HG03060 (cell line): ENCODE data around the gene ORAI3.

Experiments
- ATAC-seq: cut with Tn5 transposase; IDR thresholded peaks from one replicate; pipeline ENCODE4 v1.9.1; 2021; ENCODE audit warnings: low read depth, moderate number of reproducible peaks; ENCODE audit not compliant: unreplicated experiment

Gene ORAI3

DNA sequence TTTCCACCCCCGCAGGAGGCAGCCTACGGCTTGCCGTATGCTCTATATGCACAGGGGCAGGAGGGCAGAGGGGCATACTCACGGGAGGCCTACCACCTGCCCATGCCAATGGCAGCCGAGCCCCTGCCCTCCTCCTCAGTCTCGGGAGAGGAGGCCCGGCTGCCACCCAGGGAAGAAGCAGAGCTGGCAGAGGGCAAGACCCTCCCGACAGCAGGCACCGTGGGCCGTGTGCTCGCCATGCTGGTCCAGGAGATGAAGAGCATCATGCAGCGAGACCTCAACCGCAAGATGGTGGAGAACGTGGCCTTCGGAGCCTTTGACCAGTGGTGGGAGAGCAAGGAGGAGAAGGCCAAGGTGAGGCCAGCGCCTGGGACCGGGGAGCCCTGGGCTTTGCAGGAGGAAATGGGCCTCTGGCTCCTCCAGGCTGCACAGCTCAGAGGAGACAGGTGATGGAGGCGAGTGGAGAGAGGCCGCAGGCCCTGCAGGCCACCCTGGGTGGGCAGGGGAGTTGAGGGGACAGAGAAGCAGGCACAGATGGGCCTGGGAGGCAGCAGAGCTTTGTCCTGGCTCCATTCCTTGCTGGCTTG, 17.3 kb downstream of the ORAI3 start:
- no peak for ATAC-seq

DNA sequence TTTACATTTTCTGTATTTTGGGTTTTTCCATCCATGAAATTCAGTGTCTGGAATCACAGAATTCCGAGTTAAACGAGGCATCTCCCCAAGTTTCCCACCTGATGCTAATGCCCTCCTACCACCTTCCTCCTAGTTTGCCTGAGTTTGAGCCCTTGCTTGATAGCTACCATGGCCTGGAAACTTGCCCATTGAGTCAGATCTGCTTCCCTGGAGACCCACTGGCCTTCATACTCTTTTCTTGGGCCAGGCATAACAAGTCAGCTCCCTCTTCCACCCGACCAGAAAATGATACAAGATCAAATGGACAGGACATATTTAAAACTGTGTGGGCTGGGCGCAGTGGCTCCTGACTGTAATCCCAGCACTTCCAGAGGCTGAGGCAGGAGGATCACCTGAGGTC, 18.9 kb downstream of the ORAI3 start:
- no peak for ATAC-seq

DNA sequence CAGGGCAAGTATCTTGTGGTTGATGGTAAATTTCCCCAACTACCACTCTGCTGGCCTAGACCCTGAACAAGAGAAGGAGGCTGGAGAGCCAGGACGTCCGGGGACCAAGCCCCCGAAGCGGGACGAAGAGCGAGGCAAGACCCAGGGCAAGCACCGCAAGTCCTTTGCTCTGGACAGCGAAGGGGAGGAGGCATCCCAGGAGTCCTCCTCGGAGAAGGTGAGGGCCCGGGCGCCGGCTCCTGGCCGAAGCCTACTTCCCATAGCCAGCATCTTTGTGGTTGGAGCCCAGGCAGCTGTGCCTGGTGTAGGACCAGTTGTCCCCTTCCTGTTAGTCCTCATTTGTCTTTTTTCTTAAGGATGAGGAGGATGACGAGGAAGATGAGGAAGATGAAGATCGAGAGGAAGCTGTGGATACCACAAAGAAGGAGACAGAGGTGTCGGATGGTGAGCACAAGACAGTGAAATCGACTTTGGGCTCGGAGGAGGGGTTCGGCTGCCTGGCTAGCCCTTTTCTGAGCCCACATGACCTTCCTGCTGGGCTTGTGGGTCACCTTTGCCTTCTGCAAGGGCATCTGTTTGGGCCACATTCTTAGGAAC, 20.5 kb downstream of the ORAI3 start:
- ATAC-seq: no peak

DNA sequence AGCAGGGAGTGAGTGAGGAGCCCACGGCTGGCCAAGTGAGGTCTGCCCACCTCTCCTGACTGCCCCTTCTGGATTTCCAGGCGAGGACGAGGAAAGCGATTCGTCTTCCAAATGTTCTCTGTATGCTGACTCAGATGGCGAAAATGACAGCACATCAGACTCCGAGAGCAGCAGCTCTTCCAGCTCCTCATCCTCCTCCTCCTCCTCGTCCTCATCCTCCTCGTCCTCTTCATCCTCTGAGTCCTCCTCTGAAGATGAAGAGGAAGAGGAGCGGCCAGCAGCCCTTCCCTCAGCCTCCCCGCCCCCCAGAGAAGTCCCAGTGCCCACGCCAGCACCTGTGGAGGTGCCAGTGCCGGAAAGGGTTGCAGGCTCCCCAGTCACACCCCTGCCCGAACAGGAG, 22.4 kb downstream of the ORAI3 start:
- ATAC-seq: no peak

DNA sequence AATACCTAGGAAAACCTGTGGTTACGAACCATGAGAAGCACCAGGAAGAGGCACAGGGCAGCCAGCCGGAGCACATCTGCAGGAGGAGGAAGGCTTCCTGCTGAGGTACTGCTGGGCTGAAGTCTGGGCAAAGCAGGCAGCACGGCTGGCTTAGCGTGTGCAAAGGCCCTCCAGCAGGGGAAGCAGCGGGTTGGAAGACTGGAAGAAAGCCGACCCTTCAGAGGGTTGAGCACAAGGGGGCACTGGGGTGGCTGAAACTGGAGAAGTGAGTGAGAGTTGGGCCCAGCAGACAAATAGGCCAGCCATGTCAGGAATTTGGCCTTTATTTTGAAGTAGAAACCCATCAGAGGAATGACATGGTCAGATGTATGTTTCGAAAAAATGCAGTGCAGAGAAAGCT, 24.0 kb downstream of the ORAI3 start:
- ATAC-seq: no peak

DNA sequence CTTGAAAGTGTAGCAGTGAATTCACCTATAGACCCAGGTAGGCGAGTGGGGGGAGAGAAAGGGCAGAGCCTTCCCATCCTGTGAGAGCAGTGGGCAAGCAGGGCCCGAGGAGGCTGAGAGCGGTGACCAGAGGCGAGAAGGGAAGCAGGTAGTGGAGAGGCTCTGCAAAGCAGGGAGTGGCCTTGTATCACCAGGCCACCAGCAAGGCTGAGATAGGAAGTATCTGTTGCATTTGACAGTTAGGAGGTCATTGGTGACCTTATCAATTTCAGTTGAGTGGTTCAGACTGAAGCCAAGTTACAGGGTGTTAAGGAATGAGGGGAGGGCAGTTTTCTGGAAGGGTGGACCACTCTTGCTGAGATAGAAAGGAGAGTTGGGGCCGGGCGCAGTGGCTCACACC, 25.5 kb downstream of the ORAI3 start:
- ATAC-seq: no peak

DNA sequence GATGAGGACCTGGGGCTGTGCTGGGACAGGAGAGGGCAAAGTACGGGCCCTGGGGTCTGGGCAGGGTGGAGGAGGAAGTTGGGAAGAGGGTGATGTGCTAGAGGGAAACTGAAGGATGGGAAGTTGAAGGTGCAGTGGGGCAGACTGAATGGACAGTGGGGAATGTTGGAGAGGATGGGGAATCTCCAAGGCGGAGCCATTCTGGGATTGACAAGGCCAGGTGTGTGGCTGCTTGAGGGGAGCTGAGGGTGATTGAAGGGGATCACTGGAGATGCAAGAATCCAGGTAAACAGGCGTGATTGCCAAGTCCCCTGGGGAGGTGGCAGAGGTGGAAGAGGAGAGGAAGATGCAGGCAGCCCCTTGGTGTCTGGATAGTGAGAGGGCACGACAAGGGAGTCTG, 27.6 kb downstream of the ORAI3 start:
- ATAC-seq: no peak

DNA sequence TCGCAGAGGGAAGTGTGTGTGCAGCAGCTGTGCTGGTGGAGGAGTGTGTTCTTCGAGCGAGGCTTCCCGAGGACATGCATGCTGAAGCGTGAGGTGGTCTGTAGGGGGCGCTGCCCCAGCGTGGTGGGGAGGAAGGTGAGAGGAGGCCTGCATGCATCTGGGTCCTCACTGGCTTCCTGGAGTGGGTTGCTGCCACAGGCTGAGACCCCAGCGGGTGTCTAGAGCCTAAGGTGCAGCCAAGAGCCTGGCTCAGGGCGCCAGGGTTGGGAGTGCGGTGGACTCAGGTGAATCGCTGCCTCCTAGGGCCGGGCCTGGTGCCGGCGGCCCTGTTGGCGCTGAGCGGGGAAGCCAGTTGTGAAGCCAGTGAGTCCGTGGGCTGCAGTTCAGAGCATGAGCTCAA, 28.6 kb downstream of the ORAI3 start:
- no peak for ATAC-seq

DNA sequence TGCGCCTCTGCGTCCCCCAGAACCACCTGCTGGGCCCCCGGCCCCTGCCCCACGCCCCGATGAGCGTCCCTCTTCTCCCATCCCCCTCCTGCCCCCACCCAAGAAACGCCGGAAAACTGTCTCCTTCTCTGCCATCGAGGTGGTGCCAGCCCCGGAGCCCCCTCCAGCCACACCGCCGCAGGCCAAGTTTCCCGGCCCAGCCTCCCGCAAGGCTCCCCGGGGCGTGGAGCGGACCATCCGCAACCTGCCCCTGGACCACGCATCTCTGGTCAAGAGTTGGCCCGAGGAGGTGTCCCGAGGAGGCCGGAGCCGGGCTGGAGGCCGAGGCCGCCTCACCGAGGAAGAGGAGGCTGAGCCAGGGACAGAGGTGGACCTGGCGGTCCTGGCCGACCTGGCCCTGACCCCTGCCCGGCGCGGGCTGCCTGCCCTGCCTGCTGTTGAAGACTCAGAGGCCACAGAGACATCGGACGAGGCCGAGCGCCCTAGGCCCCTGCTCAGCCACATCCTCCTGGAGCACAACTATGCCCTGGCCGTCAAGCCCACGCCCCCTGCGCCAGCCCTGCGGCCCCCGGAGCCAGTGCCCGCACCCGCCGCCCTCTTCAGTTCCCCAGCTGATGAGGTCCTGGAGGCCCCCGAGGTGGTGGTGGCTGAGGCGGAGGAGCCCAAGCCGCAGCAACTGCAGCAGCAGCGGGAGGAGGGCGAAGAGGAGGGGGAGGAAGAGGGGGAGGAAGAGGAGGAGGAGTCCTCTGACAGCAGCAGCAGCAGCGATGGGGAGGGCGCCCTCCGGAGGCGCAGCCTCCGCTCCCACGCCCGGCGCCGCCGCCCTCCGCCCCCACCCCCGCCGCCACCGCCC, 30.5 kb downstream of the ORAI3 start:
- no peak for ATAC-seq

DNA sequence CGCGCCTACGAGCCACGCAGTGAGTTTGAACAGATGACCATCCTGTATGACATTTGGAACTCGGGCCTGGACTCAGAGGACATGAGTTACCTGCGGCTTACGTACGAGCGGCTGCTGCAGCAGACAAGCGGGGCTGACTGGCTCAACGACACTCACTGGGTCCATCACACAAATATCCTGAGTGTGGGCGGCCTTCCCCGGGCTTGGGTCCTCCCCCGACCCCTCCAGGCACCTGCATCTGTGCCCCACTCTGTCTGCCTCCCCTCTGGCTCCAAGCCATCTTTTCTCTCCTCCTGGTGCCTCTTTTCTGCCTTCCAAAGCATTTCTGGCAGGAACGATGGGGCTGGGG, 31.1 kb downstream of the ORAI3 start:
- ATAC-seq: no peak

DNA sequence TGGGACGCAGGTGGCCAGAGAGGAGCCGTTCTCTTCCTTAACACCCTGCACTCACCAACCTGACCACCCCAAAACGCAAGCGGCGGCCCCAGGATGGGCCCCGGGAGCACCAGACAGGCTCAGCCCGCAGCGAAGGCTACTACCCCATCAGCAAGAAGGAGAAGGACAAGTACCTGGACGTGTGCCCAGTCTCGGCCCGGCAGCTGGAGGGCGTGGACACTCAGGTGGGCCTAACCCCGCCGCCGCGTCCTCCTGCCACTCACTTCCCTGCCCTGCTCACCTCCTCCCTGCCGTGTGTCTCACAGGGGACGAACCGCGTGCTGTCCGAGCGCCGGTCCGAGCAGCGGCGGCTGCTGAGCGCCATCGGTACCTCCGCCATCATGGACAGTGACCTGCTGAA, 31.6 kb downstream of the ORAI3 start:
- no peak for ATAC-seq

DNA sequence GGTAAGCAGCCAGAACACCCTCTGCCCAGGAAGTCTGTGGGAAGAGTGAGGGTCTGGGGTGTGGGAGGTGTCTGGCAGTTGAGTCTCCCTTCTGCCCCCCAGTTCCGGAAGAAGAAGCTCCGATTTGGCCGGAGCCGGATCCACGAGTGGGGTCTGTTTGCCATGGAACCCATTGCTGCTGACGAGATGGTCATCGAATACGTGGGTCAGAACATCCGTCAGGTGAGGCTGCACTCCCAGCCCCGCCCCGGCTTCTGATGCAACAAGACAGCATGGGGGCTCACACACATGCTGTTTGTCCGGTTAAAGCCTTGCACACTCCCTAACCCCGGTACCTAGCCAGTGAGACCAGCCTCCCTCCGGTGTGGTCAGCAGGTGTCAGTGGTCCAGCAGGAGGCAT, 32.1 kb downstream of the ORAI3 start:
- no peak for ATAC-seq

DNA sequence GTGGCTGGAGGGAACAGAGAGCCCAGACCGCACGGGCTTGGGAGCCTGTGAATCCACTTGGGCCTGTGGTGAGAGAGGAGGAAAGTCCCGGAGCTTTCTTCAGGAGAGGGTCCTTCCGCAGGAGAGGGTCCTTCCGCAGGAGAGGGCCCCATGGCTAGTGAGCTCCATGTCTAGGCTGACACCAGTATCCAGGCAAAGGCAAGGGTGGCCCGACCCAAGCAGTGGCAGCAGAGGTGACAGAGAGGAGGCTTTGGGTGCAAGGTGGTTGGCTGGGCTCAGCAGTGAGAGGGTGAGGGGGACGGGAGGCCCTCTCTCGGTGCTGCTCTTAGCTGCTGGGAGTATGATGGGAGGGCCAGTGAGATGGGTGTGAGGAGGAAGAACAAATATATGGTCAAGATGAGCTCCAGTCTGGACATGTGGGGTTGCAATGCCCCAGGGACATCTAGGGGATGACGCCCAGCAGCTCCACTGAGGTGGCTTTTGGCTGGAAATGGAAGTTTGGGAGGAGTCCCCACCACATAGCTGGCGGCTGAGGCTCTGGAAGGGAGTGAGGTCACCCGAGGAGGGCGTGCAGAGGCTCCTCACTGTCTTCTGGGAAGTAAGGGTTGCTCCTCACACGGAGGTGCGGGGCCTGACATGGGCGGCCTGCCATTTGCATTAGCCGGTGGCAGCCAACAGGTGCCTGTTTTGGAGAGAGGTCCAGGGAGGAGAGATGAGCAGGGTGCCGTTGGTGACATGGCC, 33.9 kb downstream of the ORAI3 start:
- no peak for ATAC-seq

DNA sequence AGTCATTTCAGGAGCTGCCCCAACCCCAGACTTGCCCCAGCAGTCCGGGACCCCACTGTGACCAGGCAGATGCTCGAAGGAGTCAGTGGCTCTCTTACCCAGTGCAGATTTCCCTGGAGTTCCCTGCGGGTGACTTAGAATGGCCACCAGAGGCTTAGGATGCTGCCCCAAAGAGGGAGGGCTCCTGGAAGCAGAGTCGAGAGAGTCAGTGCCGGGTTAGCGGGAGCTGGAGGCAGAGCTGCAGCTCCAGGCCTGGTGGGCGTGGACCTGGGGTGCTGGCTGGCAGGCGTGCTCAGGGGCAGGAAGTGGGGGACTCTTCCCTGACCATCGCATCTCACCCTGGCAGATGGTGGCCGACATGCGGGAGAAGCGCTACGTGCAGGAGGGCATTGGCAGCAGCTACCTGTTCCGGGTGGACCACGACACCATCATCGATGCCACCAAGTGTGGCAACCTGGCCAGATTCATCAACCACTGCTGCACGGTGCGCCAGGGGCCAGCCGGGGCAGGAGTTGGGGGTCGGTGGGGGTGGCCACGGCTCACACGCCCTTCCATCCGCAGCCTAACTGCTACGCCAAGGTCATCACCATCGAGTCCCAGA, 34.5 kb downstream of the ORAI3 start:
- no peak for ATAC-seq

DNA sequence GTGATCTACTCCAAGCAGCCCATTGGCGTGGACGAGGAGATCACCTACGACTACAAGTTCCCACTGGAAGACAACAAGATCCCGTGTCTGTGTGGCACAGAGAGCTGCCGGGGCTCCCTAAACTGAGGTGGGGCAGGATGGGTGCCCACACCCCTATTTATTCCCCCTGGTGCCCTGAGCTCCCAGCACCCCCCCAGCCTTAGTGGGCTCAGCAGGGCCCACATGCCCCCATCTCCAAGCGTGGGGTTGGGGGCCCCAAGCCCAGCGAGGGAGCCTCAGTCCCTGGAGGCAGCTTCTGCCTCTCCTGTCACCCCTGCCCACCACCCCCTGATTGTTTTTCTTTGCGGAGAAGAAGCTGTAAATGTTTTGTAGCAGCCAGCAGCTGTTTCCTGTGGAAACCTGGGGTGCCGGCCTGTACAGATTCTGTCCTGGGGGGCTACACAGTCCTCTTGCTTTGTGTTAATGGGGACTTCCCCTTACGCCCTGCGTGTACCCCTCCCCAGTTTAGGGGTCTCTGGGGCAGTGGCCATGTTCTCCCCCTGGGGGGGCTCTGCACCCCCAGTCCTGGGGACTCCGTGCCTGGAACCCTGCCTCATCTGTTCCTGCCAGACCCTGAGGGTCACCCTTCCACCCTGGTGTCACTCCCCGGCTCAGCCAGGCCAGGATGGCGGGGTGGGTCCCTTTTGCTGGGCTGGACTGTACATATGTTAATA, 35.2 kb downstream of the ORAI3 start:
- no peak for ATAC-seq

DNA sequence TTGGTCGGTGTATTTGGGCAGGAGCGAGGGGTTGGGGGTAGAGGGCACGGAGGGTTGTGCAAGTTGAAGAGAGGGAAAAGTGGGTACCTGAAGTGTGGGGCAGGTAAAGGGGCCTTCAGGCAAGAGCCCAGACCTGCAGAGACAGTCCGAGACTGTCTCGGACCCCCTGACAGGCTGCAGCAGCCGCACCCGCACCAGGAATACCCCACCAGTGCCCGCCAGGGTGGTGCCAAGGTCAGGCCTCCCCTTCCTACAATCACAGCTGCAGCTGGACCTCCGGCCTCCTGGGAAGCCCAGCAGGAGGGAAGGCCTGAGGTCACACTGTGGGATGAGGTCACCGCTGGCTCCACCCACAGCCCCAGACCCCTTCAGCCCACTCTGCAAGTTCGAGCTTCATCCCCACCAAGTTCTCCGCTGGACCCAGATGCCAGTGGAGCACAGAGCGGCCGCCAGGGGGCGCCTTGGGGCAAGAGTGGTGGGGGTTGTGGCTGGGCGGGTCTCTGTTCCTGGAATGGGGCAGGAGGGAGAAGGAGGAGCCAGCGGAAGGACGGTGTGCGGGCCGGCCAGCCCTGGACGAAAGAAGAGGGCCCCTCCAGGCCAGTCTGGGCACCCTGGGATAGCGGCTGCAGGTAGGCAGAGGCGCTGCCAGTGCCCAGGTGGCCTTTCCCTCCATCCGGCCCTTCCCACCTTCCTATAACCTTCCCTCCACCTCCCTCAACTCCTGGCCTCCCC, 36.0 kb downstream of the ORAI3 start, which contains the start of gene HSD3B7:
Gene HSD3B7, plus strand, starts transcription at position 539 of the 732 bp plus-strand sequence. CDS start 452 bp downstream, outside the sequence.
- no peak for ATAC-seq

DNA sequence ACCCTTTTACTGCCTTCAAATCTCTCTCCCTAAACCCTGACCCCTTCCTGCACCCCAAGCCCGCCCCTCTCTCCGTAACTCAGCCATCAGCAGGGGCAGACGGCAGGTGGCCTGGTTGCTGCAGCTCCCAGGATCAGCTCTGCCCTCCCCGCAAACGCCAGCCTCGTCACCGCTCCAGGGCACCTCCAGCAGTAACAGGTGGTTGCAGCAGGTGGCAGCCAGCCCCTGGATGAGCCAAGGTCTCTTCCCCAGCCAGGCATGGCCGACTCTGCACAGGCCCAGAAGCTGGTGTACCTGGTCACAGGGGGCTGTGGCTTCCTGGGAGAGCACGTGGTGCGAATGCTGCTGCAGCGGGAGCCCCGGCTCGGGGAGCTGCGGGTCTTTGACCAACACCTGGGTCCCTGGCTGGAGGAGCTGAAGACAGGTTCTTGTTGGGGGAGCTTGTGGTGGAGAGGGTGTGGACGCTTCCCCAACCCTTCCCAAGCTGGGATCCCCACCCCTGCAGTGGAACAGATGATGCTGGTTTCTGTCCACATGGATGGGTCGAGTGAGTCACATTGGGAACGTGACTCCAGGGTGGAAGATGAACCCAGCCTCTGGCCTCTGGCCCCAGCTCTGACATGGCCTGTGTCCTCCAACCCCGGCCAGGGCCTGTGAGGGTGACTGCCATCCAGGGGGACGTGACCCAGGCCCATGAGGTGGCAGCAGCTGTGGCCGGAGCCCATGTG, 36.7 kb downstream of the ORAI3 start:
- no peak for ATAC-seq

DNA sequence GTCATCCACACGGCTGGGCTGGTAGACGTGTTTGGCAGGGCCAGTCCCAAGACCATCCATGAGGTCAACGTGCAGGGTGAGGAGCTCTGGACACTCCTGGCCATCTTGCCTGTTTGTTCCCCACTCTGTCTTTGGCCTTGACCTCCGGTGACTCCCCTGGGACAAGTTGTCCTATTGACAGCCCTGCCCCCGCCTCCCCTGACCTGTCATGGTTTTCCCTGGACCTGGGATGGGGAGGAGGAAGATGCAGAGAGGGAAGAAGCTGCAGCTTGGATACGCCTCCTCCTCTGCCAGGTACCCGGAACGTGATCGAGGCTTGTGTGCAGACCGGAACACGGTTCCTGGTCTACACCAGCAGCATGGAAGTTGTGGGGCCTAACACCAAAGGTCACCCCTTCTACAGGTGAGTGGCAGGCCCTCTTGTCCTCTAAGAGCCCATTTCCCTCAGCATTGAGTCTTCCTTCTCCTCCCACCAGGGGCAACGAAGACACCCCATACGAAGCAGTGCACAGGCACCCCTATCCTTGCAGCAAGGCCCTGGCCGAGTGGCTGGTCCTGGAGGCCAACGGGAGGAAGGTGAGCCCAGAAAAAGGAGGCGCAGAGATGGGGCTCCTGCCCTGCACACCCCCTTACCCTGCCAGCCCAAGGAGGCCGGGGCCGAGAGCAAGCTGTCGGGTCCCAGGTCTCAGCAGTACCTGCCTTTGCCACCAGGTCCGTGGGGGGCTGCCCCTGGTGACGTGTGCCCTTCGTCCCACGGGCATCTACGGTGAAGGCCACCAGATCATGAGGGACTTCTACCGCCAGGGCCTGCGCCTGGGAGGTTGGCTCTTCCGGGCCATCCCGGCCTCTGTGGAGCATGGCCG, 37.5 kb downstream of the ORAI3 start:
- no peak for ATAC-seq
